Esophagus muscularis mucosa (tissue), 3 donors: ENCODE measurements around the gene YBX2.

Experiments used
- EP300 ChIP-seq: sonication (generic); formaldehyde crosslinking; IDR thresholded peaks from one replicate; pipeline ENCODE4 v1.6.1; 2017; ENCODE audit warnings: antibody characterized with exemption
- TF ChIP-seq, protein P1 (sequence below), 3 experiments: fragments of 200-600 bp in 2 of 3; fragments of 450-650 bp in 1 of 3; sonication (generic) in 2 of 3; IDR thresholded peaks; one replicate each; pipeline ENCODE4 v1.5.1; 2017 to 2019; ENCODE audit warnings: antibody characterized with exemption in 3 of 3, mild to moderate bottlenecking in 2 of 3, moderate library complexity in 1 of 3

DNA sequence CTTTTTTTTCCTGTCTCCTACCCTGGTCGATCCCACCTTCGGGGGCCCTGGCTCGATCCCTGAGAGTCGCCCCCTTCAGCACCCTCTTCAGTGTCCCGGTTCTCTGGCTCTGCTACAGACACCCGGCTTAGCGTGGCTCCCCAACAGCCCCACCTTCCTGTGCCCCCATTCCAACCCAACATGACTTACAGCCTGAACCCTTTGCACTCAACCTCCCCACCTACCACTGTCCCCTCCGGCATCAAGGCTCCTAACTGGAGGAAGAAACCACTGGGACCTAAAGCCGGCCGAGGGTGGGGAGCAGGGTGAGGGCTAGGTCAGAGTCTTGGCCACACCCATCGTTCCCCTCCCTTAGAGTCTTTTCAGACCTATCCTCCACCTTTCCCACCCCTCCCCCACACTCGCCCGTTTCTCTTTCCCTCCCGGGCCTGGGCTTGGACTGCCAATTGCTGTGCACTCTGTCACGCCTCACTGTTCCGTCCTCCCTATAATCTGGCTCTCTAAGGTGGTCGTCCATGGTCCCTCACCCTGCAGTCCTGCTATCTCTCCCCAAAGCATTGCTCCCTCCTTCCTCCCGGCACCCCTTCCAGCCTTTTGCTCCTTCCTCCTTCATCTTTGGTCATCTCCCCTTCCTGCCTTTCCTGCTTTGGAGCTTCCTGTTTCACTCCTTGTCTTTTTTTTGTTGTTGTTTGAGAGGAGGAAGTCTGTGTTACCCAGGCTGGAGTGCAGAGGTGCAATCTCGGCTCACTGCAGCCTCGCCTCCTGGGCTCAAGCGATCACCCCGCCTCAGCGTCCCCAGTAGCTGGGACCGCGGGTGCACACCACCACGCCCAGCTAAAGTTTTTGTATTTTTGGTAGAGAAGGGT is 31.3 kb downstream of the YBX2 start:
- TF ChIP-seq, protein P1, sequence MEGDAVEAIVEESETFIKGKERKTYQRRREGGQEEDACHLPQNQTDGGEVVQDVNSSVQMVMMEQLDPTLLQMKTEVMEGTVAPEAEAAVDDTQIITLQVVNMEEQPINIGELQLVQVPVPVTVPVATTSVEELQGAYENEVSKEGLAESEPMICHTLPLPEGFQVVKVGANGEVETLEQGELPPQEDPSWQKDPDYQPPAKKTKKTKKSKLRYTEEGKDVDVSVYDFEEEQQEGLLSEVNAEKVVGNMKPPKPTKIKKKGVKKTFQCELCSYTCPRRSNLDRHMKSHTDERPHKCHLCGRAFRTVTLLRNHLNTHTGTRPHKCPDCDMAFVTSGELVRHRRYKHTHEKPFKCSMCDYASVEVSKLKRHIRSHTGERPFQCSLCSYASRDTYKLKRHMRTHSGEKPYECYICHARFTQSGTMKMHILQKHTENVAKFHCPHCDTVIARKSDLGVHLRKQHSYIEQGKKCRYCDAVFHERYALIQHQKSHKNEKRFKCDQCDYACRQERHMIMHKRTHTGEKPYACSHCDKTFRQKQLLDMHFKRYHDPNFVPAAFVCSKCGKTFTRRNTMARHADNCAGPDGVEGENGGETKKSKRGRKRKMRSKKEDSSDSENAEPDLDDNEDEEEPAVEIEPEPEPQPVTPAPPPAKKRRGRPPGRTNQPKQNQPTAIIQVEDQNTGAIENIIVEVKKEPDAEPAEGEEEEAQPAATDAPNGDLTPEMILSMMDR (IDR thresholded peaks at IDR 0.05): no peak
- no peak for TF ChIP-seq EP300
